Measurements from ENCODE around the gene TRPC5OS. TPM values are rescaled to one million over a fixed set of nuclear protein-coding genes. Genes with fewer than 3 reads are reported as not detected.

The TRPC5OS gene
- total and polyA plus RNA-seq, 2 of the 13 experiments (the other 11 are each of a cell fraction or from before 2014, with no cell fraction given), result not detected

GRCh38 chrX:111888600-111888999, 12.6 kb downstream of the TRPC5OS start:
- WGBS (ENCODE audit: low lambda C conversion rate), result 0% methylated on average over 3 of the region's 3 CpGs
- ATAC-seq (no peak), FAIRE-seq (no peak), DNase-seq (ENCODE audit: low spot score) (no peak)
- no peaks in the 10 kb centered on the region for H3K36me3 ChIP-seq (replicated peaks in 1 of 2; ENCODE audit: control insufficient read depth in 1 of 2, insufficient read depth in 2 of 2, low read length in 2 of 2)
- no peak overlapping the region for H2AFZ ChIP-seq (ENCODE audit: low read length)
- no peak overlapping the region for H3K4me2 ChIP-seq (ENCODE audit: low read depth, low read length)
- in situ Hi-C loops (cut with HindIII; ENCODE audit: extremely low pct_ligation_motif_present, low pct_unique_long_range_greater_than_20kb), result no loop called here
- TF ChIP-seq ZNF766 (CRISPR knock-in tag; IDR thresholded peaks at IDR 0.05; ENCODE audit: borderline replicate concordance), result no peak
- TF ChIP-seq ZBTB38 (CRISPR knock-in tag; IDR thresholded peaks at IDR 0.05), result no peak
- TF ChIP-seq ZNF652 (CRISPR knock-in tag; IDR thresholded peaks at IDR 0.05; ENCODE audit: borderline replicate concordance, low read depth), result no peak
- TF ChIP-seq RARG (CRISPR knock-in tag; IDR thresholded peaks at IDR 0.05; ENCODE audit: low read depth), result no peak
- TF ChIP-seq ZMYM3 (CRISPR knock-in tag; IDR thresholded peaks at IDR 0.05), result no peak
- TF ChIP-seq, protein P1, sequence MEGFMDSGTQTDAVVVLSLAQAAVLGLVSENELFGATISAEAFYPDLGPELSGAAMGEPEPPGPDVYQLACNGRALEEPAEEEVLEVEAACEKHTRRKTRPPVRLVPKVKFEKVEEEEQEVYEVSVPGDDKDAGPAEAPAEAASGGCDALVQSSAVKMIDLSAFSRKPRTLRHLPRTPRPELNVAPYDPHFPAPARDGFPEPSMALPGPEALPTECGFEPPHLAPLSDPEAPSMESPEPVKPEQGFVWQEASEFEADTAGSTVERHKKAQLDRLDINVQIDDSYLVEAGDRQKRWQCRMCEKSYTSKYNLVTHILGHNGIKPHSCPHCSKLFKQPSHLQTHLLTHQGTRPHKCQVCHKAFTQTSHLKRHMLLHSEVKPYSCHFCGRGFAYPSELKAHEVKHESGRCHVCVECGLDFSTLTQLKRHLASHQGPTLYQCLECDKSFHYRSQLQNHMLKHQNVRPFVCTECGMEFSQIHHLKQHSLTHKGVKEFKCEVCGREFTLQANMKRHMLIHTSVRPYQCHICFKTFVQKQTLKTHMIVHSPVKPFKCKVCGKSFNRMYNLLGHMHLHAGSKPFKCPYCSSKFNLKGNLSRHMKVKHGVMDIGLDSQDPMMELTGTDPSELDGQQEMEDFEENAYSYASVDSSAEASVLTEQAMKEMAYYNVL (CRISPR knock-in tag; IDR thresholded peaks at IDR 0.05; ENCODE audit: borderline replicate concordance), result no peak
- no peak for TF ChIP-seq ZNF264 (CRISPR knock-in tag; IDR thresholded peaks at IDR 0.05)
- TF ChIP-seq TARDBP (CRISPR knock-in tag; IDR thresholded peaks at IDR 0.05), result no peak
- TF ChIP-seq ZNF567 (CRISPR knock-in tag; IDR thresholded peaks at IDR 0.05; ENCODE audit: borderline replicate concordance), result no peak
- no peak for TF ChIP-seq ZNF326 (CRISPR knock-in tag; IDR thresholded peaks at IDR 0.05; ENCODE audit: borderline replicate concordance)
- no peak for TF ChIP-seq CCAR2 (optimal IDR thresholded peaks at IDR 0.05; ENCODE audit: low read depth, low read length)
- no peak for TF ChIP-seq CBFB (CRISPR knock-in tag; IDR thresholded peaks at IDR 0.05)
- TF ChIP-seq TP53 (CRISPR knock-in tag; conservative IDR thresholded peaks at IDR 0.05), result no peak
- H3K79me2 ChIP-seq (ENCODE audit: insufficient read depth, low read length), result no peaks in the 10 kb centered on the region
- H3K9ac ChIP-seq (ENCODE audit: insufficient read depth, low read depth, low read length), result no peak overlapping the region
- no peaks in the 10 kb centered on the region for H3K4me1 ChIP-seq (ENCODE audit: insufficient read depth, low read length)
- H3K9me3 ChIP-seq (ENCODE audit: low read length), result no peaks in the 10 kb centered on the region
- H3K27me3 ChIP-seq (ENCODE audit: control insufficient read depth in 1 of 2, insufficient read depth in 2 of 2, low read length in 2 of 2), result no peaks in the 10 kb centered on the region
- ChIA-PET POLR2A (no interaction called here), CTCF (ENCODE audit: low intra/inter-chr PET ratio, low total read pairs) (no interaction called here)
- no TSS peak for BruUV-seq (replicated peaks)
- no peak overlapping the region for H3K27ac ChIP-seq (ENCODE audit: extremely low read length, insufficient read depth, low read length)
- intact Hi-C loops (cut with micrococcal nuclease; ENCODE audit: unreplicated experiment), result no loop called here
- H3K4me3 ChIP-seq (replicated peaks in 1 of 3; ENCODE audit: insufficient read depth in 1 of 3, low read depth in 2 of 3, low read length in 3 of 3), result no peak overlapping the region
- no peaks in the 10 kb centered on the region for H4K20me1 ChIP-seq (ENCODE audit: insufficient read depth, low read length)
